Heart left ventricle (tissue), 16 donors: ENCODE data around the gene VPS35L. TPM values are rescaled to one million over a fixed set of nuclear protein-coding genes. Genes with fewer than 3 reads are reported as not detected.

Experiments
- ATAC-seq, 4 donors: fragments of 200-7000 bp; cut with Tn5 transposase; one replicate each; pipeline ENCODE4 v1.9.1; 2020 to 2022; ENCODE audit warnings: moderate library complexity in 4 of 4, mild to moderate bottlenecking in 3 of 4, moderate number of reproducible peaks in 1 of 4
- DNase-seq, 5 donors: peaks; one replicate each; pipeline ENCODE4 v3.0.0-alpha.2; 2020
- H3K27ac ChIP-seq, 12 donors: fragments of 200-600 bp; sonication (generic) in 4 of 12; one replicate each; pipeline versions ENCODE4 v1.5.0 to v1.8.0; 2016 to 2022; ENCODE audit warnings: mild to moderate bottlenecking in 2 of 12
- H3K27me3 ChIP-seq, 9 donors: fragments of 200-600 bp; sonication (generic) in 2 of 9; one replicate each; pipeline versions ENCODE4 v1.5.1 to v1.8.0; 2016 to 2022; ENCODE audit warnings: mild to moderate bottlenecking in 3 of 9
- H3K36me3 ChIP-seq, 9 donors: fragments of 200-600 bp; sonication (generic) in 2 of 9; one replicate each; pipeline versions ENCODE4 v1.5.0 to v1.8.0; 2018 to 2022; ENCODE audit warnings: mild to moderate bottlenecking in 2 of 9
- H3K4me1 ChIP-seq, 12 donors: fragments of 200-600 bp; sonication (generic) in 4 of 12; one replicate each; pipeline versions ENCODE4 v1.5.0 to v1.8.0; 2016 to 2022; ENCODE audit warnings: mild to moderate bottlenecking in 3 of 12
- H3K4me3 ChIP-seq, 12 donors: fragments of 200-600 bp; sonication (generic) in 4 of 12; one replicate each; pipeline versions ENCODE4 v1.5.0 to v1.8.0; 2017 to 2022; ENCODE audit warnings: mild to moderate bottlenecking in 9 of 12, moderate library complexity in 4 of 12
- H3K9me3 ChIP-seq, 12 donors: fragments of 200-600 bp; sonication (generic) in 4 of 12; one replicate each; pipeline versions ENCODE4 v1.5.0 to v1.8.0; 2016 to 2022; ENCODE audit warnings: mild to moderate bottlenecking in 1 of 12
- CTCF ChIP-seq, 12 donors: fragments of 200-600 bp; sonication (generic) in 4 of 12; IDR thresholded peaks; one replicate each; pipeline versions ENCODE4 v1.5.0 to v1.8.0; 2018 to 2022; ENCODE audit warnings: antibody characterized with exemption in 12 of 12, mild to moderate bottlenecking in 5 of 12
- POLR2A ChIP-seq, 2 donors: fragments of 450-650 bp; IDR thresholded peaks; one replicate each; pipeline ENCODE4 v1.6.1; 2017; ENCODE audit warnings: antibody characterized with exemption in 2 of 2, mild to moderate bottlenecking in 2 of 2, moderate library complexity in 2 of 2
- WGBS, 4 donors: extraction: QIAGEN DNeasy Blood & Tissue Kit in 2 of 4; methylation state at CpG; one replicate each; pipeline versions ENCODE4 v1.1.5 to v1.1.7; 2013 to 2018; 5-methylcytosine and 5-hydroxymethylcytosine counted together
- intact Hi-C, 10 donors: fragments of 100-400 bp; cut with DNase I; formaldehyde crosslinking; loops; one replicate each; pipeline versions ENCODE4 v1.11.1 to v1.14.2; 2022
- polyA plus RNA-seq, 2 donors: library from polyadenylated mRNA; stranded (reverse); fragments of 200-250 nt; gene quantifications; one replicate each; pipeline ENCODE4 v1.2.3, GENCODE V29; 2013
- total RNA-seq, 9 donors: library from RNA; depleted of rRNA in 2 of 9; stranded (reverse); fragments of >200 nt in 2 of 9; fragmentation: NEBNext Ultra II Directional in 3 of 9; extraction: Animal tissue kit (Norgen Biotek cat#: 25700) in 3 of 9; gene quantifications; one replicate each; pipeline versions ENCODE4 v1.1.0 to v1.2.4, GENCODE V29; 2016 to 2023
- donor health status: ischemic (EF 13 %, LVEDD 7.1; RV severe dilation, severe dysfunction).
- donor health status: healthy with polysubstance abuse.
- donor health status: DM: no; HTN: yes; CAD: no.
- donor health status: DM: no; HTN: no; CAD: no.
- donor health status: ischemic (EF 25% LVEDD 6.9; RV normal size, moderate dysfunction).
- donor health status: ischemic (EF 25% LVEDD 5.7; RV mildly dilated, moderate dysfunction).
- donor health status: healthy.
- donor health status: DM: yes; HTN: yes; CAD: no.
- donor health status: ischemic (EF 35%, LVEDD 5.7; RV mildly dilated, moderate dysfunction).
- donor health status: nonischemic (EF 11% LVEDD 7.7; RV severe dilation, severe dysfunction).
- donor health status: DM: yes; HTN: yes; CAD: no.
- donor health status: PGD.
- donor health status: ischemic (EF 29% LVEDD 5.4; RV normal size, mild dysfunction).
- donor health status: nonischemic (EF 23%, LVEDD 6.1; RV moderate dilation, normal function).

Gene VPS35L
- total and polyA plus RNA-seq, 11 donors, result 13.7 to 47.3 (median 24.4) TPM

- Histone ChIP-seq H3K4me3 (no peak overlapping the region), H3K27me3 (no peaks in the 10 kb centered on the region), H3K9me3 (peaks cover 0 to 4% (median 0%) of the 10 kb centered on the region in 12 donors), H3K27ac (no peak overlapping the region), H3K4me1 (peaks cover 0 to 14% (median 5%) of the 10 kb centered on the region in 12 donors), H3K36me3 (peaks cover 0 to 77% (median 46%) of the 10 kb centered on the region in 9 donors)
- 47 to 62% (median 56%) methylated on average over 4 of the region's 4 CpGs for whole genome bisulfite sequencing, 4 donors
- TF ChIP-seq POLR2A (IDR thresholded peaks at IDR 0.05), result no peak
- no peak for TF ChIP-seq CTCF (IDR thresholded peaks at IDR 0.05)
- DNase-seq, result no peak
- ATAC-seq, result peak; percentile 61 to 83 (median 68)
- intact Hi-C loops, result loop anchor here in 3 of 10 donors (5.0 to 10.0 kb wide), 3 partner anchors 42 to 202 kb away; no protein-coding TSS in a partner anchor
Observed at GRCh38 chr16:19604911-19605310, 49.4 kb downstream of the VPS35L start.

GRCh38 chr16:19605701-19606100 is 50.2 kb downstream of the VPS35L start:
- DNase-seq, result no peak
- Histone ChIP-seq H3K4me3 (no peak overlapping the region), H3K4me1 (peaks cover 0 to 14% (median 5%) of the 10 kb centered on the region in 12 donors), H3K27ac (no peak overlapping the region), H3K9me3 (peaks cover 0 to 4% (median 0%) of the 10 kb centered on the region in 12 donors), H3K36me3 (peaks cover 0 to 79% (median 54%) of the 10 kb centered on the region in 9 donors), H3K27me3 (no peaks in the 10 kb centered on the region)
- no peak for ATAC-seq
- WGBS, 4 donors, result 91 to 100% (median 98%) methylated on average over 1 of the region's 1 CpG
- TF ChIP-seq CTCF (IDR thresholded peaks at IDR 0.05) (no peak), POLR2A (IDR thresholded peaks at IDR 0.05) (no peak)
- intact Hi-C loops, result loop anchor here in 1 of 10 donors (10.0 kb wide), 1 partner anchor 89 kb away; no protein-coding TSS in a partner anchor

- TF ChIP-seq POLR2A (IDR thresholded peaks at IDR 0.05), result no peak
- ATAC-seq, result no peak
- Histone ChIP-seq H3K4me1 (peaks cover 0 to 14% (median 5%) of the 10 kb centered on the region in 12 donors), H3K27ac (no peak overlapping the region), H3K4me3 (no peak overlapping the region), H3K36me3 (peaks cover 0 to 81% (median 62%) of the 10 kb centered on the region in 9 donors), H3K27me3 (no peaks in the 10 kb centered on the region), H3K9me3 (peaks cover 0 to 4% (median 0%) of the 10 kb centered on the region in 12 donors)
- 92 to 94% (median 93%) methylated on average over 8 of the region's 8 CpGs for WGBS, 4 donors
- DNase-seq, result no peak
- intact Hi-C loops, result loop anchor here in 1 of 10 donors (10.0 kb wide), 1 partner anchor 87 kb away; no protein-coding TSS in a partner anchor
Observed at GRCh38 chr16:19607616-19608280, 52.2 kb downstream of the VPS35L start.

- no peaks in the 10 kb centered on the region for H3K27me3 ChIP-seq
- peaks cover 0 to 14% (median 5%) of the 10 kb centered on the region in 12 donors for H3K4me1 ChIP-seq
- 76 to 81% (median 79%) methylated on average over 5 of the region's 5 CpGs for WGBS, 4 donors
- TF ChIP-seq CTCF (IDR thresholded peaks at IDR 0.05), result no peak
- TF ChIP-seq POLR2A (IDR thresholded peaks at IDR 0.05), result no peak
- no peak overlapping the region for H3K27ac ChIP-seq
- H3K36me3 ChIP-seq, result peaks cover 0 to 88% (median 66%) of the 10 kb centered on the region in 9 donors
- H3K9me3 ChIP-seq, result peaks cover 0 to 4% (median 0%) of the 10 kb centered on the region in 12 donors
- ATAC-seq (no peak), DNase-seq (no peak)
- intact Hi-C loops, result loop anchor here in 1 of 10 donors (10.0 kb wide), 1 partner anchor 85 kb away; no protein-coding TSS in a partner anchor
- H3K4me3 ChIP-seq, result no peak overlapping the region
Observed at GRCh38 chr16:19609359-19609758, 53.9 kb downstream of the VPS35L start.
